Large intestine (tissue), 3 donors: ENCODE results near the gene ASCC1. TPM values are rescaled to one million over a fixed set of nuclear protein-coding genes. Genes with fewer than 3 reads are reported as not detected.
A peak's percentile ranks its signal among the peaks of the same experiment; 100 is the strongest.

Source experiments
- DNase-seq, 2 donors: peaks; one replicate each; pipeline versions ENCODE4 v3.0.0 to v3.0.0-alpha.2; 2013
- H3K27ac ChIP-seq: one replicate; pipeline ENCODE4 v1.5.1; 2013; ENCODE audit warnings: low read length
- H3K27me3 ChIP-seq: 2 replicates; pipeline ENCODE4 v1.6.1; 2013; ENCODE audit warnings: low read length; ENCODE audit not compliant: control insufficient read depth, insufficient read depth
- H3K36me3 ChIP-seq: 2 replicates; pipeline ENCODE4 v1.6.1; 2013; ENCODE audit warnings: low read length; ENCODE audit not compliant: control insufficient read depth, insufficient read depth
- H3K4me1 ChIP-seq: one replicate; pipeline ENCODE4 v1.6.1; 2013; ENCODE audit warnings: low read length; ENCODE audit not compliant: control insufficient read depth, insufficient read depth
- H3K4me3 ChIP-seq: one replicate; pipeline ENCODE4 v1.5.1; 2013; ENCODE audit warnings: low read length
- H3K9me3 ChIP-seq: one replicate; pipeline ENCODE4 v1.6.1; 2013; ENCODE audit warnings: mild to moderate bottlenecking, low read depth, low read length, moderate library complexity; ENCODE audit not compliant: control insufficient read depth
- WGBS: methylation state at CpG from one replicate; pipeline ENCODE4 v1.1.5; 2013; ENCODE audit warnings: low lambda C conversion rate; ENCODE audit not compliant: insufficient coverage; 5-methylcytosine and 5-hydroxymethylcytosine counted together
- polyA plus RNA-seq: library from polyadenylated mRNA; unstranded; fragments of 120-200 nt; gene quantifications from one replicate; pipeline ENCODE4 v1.2.1, GENCODE V29; 2013

ASCC1 gene
- polyA plus RNA-seq, 1 donor = 23.1 TPM

- peaks cover 11% of the 10 kb centered on the region for H3K4me1 ChIP-seq
- no peak overlapping the region for H3K4me3 ChIP-seq
- H3K36me3 ChIP-seq = peaks cover 4% of the 10 kb centered on the region
- no peak overlapping the region for H3K27ac ChIP-seq
- H3K27me3 ChIP-seq = no peaks in the 10 kb centered on the region
- no peak for DNase-seq
- no peaks in the 10 kb centered on the region for H3K9me3 ChIP-seq
- WGBS = no CpG with 5 or more reads among the region's 2 CpGs
Measured at GRCh38 chr10:72127571-72127970, 88.5 kb downstream of the ASCC1 start.

DNA sequence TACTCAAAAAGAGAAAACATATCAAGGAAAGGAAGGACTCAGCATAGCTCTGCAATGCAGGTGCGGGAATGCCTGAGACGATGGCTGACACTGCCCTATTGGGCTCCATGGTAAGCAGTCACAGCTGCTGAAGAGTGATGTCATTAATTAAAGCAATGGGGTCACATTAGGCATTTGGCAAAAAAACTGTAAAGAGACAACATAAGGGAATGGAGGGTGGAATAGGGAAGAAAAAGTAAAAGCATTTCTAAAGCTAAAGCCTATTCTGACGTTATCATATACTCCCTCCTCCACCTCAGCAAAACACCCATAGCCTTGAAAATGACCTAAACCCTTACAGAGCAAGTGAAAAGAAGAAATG lies 89.2 kb downstream of the ASCC1 start:
- no peak overlapping the region for H3K27ac ChIP-seq
- no peak for DNase-seq
- H3K4me1 ChIP-seq = peaks cover 11% of the 10 kb centered on the region
- no peak overlapping the region for H3K4me3 ChIP-seq
- no peaks in the 10 kb centered on the region for H3K36me3 ChIP-seq
- WGBS = 100% methylated on average over 1 of the region's 3 CpGs
- H3K9me3 ChIP-seq = no peaks in the 10 kb centered on the region
- no peaks in the 10 kb centered on the region for H3K27me3 ChIP-seq

DNA sequence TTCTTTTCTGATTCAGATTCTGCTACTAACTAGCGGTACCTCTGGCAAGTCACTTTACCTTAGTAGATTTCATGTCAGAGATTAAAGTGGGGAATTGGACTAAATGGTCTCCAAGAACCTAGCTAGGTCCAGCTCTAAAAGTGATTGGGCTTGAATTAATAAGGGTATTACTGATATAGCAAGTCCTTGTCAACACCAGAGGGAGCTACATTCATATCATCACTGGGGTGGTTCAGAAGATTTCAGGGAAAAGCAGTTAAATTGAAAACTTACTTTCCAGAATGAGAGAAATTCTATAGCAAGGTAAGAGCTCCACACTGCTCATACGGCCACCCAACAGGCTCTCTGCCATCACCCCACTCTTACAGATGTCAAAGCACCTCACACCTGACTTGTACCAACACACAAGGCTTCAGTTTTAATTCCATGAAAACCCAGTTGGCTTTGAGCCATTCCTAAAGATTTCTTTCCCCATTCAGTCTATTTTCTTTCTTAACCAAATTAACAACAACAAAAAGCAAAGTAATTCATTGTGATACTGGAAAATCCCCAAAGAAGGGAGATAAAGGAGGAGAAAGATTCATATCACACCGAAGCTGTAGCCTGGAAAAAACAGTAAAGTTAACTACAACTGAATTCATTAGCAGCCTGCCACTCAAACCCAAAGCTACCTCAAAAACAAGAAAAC lies 89.7 kb downstream of the ASCC1 start:
- Histone ChIP-seq H3K27ac (no peak overlapping the region), H3K27me3 (no peaks in the 10 kb centered on the region), H3K36me3 (no peaks in the 10 kb centered on the region), H3K4me3 (no peak overlapping the region), H3K9me3 (no peaks in the 10 kb centered on the region), H3K4me1 (peaks cover 11% of the 10 kb centered on the region)
- no peak for DNase-seq
- no CpG with 5 or more reads among the region's 3 CpGs for WGBS

- Histone ChIP-seq H3K9me3 (no peaks in the 10 kb centered on the region), H3K4me1 (peaks cover 11% of the 10 kb centered on the region), H3K27me3 (no peaks in the 10 kb centered on the region), H3K27ac (peak overlapping the region; percentile 8), H3K36me3 (no peaks in the 10 kb centered on the region), H3K4me3 (no peak overlapping the region)
- no CpG with 5 or more reads among the region's 1 CpG for WGBS
- DNase-seq = peak; percentile 37 to 72
Measured at GRCh38 chr10:72124989-72125388, 91.1 kb downstream of the ASCC1 start.

- Histone ChIP-seq H3K36me3 (no peaks in the 10 kb centered on the region), H3K9me3 (no peaks in the 10 kb centered on the region), H3K4me3 (no peak overlapping the region), H3K27me3 (no peaks in the 10 kb centered on the region), H3K27ac (peak overlapping the region; percentile 8), H3K4me1 (peaks cover 11% of the 10 kb centered on the region)
- no peak for DNase-seq
Measured at GRCh38 chr10:72124381-72124780, 91.7 kb downstream of the ASCC1 start.

- Histone ChIP-seq H3K4me1 (peaks cover 11% of the 10 kb centered on the region), H3K27ac (no peak overlapping the region), H3K36me3 (no peaks in the 10 kb centered on the region), H3K27me3 (no peaks in the 10 kb centered on the region), H3K4me3 (no peak overlapping the region), H3K9me3 (no peaks in the 10 kb centered on the region)
- WGBS = 100% methylated on average over 1 of the region's 4 CpGs
- peak; percentile 38 to 71 for DNase-seq
Measured at GRCh38 chr10:72123616-72124015, 92.5 kb downstream of the ASCC1 start.

DNA sequence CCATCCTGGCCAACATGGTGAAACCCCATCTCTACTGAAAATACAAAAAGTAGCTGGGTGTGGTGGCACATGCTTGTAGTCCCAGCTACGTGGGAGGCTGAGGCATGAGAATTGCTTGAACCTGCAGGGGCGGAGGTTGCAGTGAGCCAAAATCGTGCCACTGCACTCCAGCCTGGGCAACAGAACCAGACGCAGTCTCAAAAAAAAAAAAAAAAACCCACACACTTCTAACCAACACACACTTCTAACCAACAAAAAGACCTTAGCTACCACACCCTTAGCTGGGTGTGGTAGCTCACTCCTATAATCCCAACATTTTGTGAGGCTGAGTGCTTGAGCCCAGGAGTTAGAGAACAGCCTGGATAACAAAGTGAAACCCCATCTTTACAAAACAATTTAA lies 93.9 kb downstream of the ASCC1 start:
- WGBS = no CpG with 5 or more reads among the region's 4 CpGs
- DNase-seq = no peak
- peaks cover 11% of the 10 kb centered on the region for H3K4me1 ChIP-seq
- H3K27me3 ChIP-seq = no peaks in the 10 kb centered on the region
- no peaks in the 10 kb centered on the region for H3K36me3 ChIP-seq
- H3K9me3 ChIP-seq = no peaks in the 10 kb centered on the region
- no peak overlapping the region for H3K27ac ChIP-seq
- no peak overlapping the region for H3K4me3 ChIP-seq

DNA sequence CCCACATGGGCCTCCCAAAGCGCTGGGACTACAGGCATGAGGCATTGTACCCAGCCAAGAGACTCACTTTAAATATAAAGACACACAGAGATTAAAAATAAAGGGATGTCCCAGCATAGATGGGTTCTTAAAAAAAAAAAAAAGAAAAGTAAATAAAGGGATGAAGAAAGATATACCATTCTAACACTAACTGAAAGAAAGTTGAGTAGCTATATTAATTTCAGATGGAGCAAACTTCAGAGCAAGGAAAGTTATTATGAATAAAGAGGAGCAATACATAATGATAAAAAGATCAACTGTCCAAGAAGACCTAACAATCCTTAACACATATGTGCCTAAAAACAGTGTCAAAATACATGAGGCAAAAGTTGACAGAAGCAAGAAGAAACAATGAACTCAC lies 94.7 kb downstream of the ASCC1 start:
- H3K4me3 ChIP-seq = no peak overlapping the region
- no peaks in the 10 kb centered on the region for H3K36me3 ChIP-seq
- H3K9me3 ChIP-seq = no peaks in the 10 kb centered on the region
- no peak for DNase-seq
- no CpG with 5 or more reads among the region's 1 CpG for WGBS
- peaks cover 11% of the 10 kb centered on the region for H3K4me1 ChIP-seq
- H3K27me3 ChIP-seq = no peaks in the 10 kb centered on the region
- no peak overlapping the region for H3K27ac ChIP-seq

- H3K27me3 ChIP-seq = no peaks in the 10 kb centered on the region
- no peaks in the 10 kb centered on the region for H3K36me3 ChIP-seq
- 94% methylated on average over 2 of the region's 2 CpGs for WGBS
- H3K4me1 ChIP-seq = no peaks in the 10 kb centered on the region
- no peak overlapping the region for H3K27ac ChIP-seq
- H3K9me3 ChIP-seq = no peaks in the 10 kb centered on the region
- no peak overlapping the region for H3K4me3 ChIP-seq
- DNase-seq = no peak
Measured at GRCh38 chr10:72116372-72116771, 99.7 kb downstream of the ASCC1 start.

DNA sequence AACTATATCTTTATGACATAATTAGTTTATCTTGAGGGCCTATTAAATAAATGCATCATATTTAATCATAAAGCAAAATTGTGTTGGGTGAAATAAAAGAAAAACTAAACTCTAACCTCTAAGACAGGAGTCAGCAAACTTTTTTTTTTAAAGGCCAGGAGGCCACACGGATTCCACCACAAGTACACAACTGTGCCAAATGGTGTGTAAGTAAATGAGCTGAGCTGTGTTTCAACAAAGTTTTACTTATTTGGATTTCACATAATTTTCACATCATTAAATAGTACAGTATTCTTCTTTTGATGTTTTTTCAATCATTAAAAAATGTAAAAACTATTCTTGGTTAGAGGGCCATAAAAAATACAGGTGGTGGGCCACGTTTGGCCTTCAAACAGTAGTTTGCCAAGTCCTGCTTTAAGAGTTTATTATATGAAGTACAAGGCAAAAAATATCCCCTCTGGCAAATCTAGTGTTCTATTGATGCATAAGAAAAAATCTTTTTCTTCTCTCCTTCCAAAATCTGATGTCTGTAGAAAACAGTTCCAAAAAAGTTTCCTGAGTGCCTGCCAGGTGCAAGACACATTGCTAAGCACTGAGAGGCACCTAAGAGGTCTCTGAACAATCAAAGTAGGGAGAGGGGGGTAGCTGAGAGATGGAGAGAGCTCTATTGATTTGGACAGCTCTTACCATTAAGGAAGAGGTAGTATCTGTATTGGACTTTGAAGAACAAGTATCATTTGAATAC lies 101.2 kb downstream of the ASCC1 start:
- no peaks in the 10 kb centered on the region for H3K4me1 ChIP-seq
- no peaks in the 10 kb centered on the region for H3K27me3 ChIP-seq
- no peak overlapping the region for H3K27ac ChIP-seq
- no peak overlapping the region for H3K4me3 ChIP-seq
- H3K36me3 ChIP-seq = no peaks in the 10 kb centered on the region
- no peaks in the 10 kb centered on the region for H3K9me3 ChIP-seq
- no peak for DNase-seq
- no CpG with 5 or more reads among the region's 2 CpGs for WGBS
